Panc1 (cell line): ENCODE measurements around the gene P2RX1. TPM values are rescaled to one million over a fixed set of nuclear protein-coding genes. Genes with fewer than 3 reads are reported as not detected.

Experiments used
- ATAC-seq: fragments of 200-7000 bp; cut with Tn5 transposase; 2 replicates; pipeline ENCODE4 v1.9.1; 2020; ENCODE audit warnings: mild to moderate bottlenecking, moderate library complexity
- BruUV-seq: library from RNA; stranded (reverse); fragments of 400-500 nt; replicated peaks from 2 replicates; lab custom pipeline; 2021; lab: Mats Ljungman, UMichigan
- CTCF ChIA-PET: fragments of 300-600 bp; sonication (Branson Sonifier 250); formaldehyde crosslinking; loops from one replicate; lab custom pipeline; 2022; ENCODE audit warnings: antibody characterized with exemption; lab: Charles Lee
- POLR2A ChIA-PET: fragments of 300-600 bp; sonication (Branson Sonifier 250); formaldehyde crosslinking; loops from one replicate; lab custom pipeline; 2022; ENCODE audit warnings: antibody characterized with exemption; lab: Charles Lee
- DNase-seq: peaks from one replicate; pipeline ENCODE4 v3.0.0-alpha.2; 2010; ENCODE audit warnings: low read depth, low spot score
- H3K27ac ChIP-seq: 2 replicates; pipeline ENCODE4 v1.5.1; 2011; ENCODE audit warnings: mild to moderate bottlenecking, low read length, inconsistent platforms
- H3K27me3 ChIP-seq: fragments of 200-500 bp; sonication (Bioruptor generic); 2 replicates; pipeline ENCODE4 v1.6.0; 2014; ENCODE audit warnings: low read length, inconsistent platforms; ENCODE audit not compliant: control insufficient read depth, insufficient read depth
- H3K36me3 ChIP-seq: fragments of 200-500 bp; sonication (Bioruptor generic); 2 replicates; pipeline ENCODE4 v1.5.1; 2014; ENCODE audit warnings: inconsistent platforms, mild to moderate bottlenecking, low read length, moderate library complexity; ENCODE audit not compliant: control insufficient read depth, insufficient read depth
- H3K4me1 ChIP-seq: 2 replicates; pipeline ENCODE4 v1.5.1; 2011; ENCODE audit warnings: inconsistent platforms, mild to moderate bottlenecking, low read length, moderate library complexity; ENCODE audit not compliant: control insufficient read depth, insufficient read depth
- H3K4me3 ChIP-seq, 2 experiments: 2 replicates each; pipeline ENCODE4 v1.5.1; 2011 to 2012; ENCODE audit warnings: low read depth in 2 of 2, low read length in 2 of 2, mild to moderate bottlenecking in 2 of 2, inconsistent platforms in 1 of 2, moderate library complexity in 1 of 2
- H3K9me3 ChIP-seq: fragments of 200-500 bp; sonication (Bioruptor generic); 2 replicates; pipeline ENCODE4 v1.5.1; 2014; ENCODE audit warnings: low read depth, mild to moderate bottlenecking, inconsistent platforms, low read length, moderate library complexity; ENCODE audit not compliant: control insufficient read depth, insufficient read depth
- CTCF ChIP-seq: fragments of 450-650 bp; IDR thresholded peaks from 2 replicates; pipeline ENCODE4 v1.5.1; 2017; ENCODE audit warnings: mild to moderate bottlenecking
- POLR2AphosphoS5 ChIP-seq: IDR thresholded peaks from 2 replicates; pipeline ENCODE4 v1.6.1; 2012; ENCODE audit warnings: mild to moderate bottlenecking, low read depth, low read length, moderate library complexity
- REST ChIP-seq, 2 experiments: IDR thresholded peaks; 2 replicates each; pipeline ENCODE4 v1.6.1; 2011 to 2012; ENCODE audit warnings: low read depth in 2 of 2, control low read depth in 1 of 2, low read length in 1 of 2, mild to moderate bottlenecking in 1 of 2, moderate library complexity in 1 of 2; ENCODE audit not compliant: insufficient read depth in 1 of 2
- SIN3A ChIP-seq: IDR thresholded peaks from 2 replicates; pipeline ENCODE4 v1.6.1; 2012; ENCODE audit warnings: low read depth, mild to moderate bottlenecking, low read length, moderate library complexity, borderline replicate concordance; ENCODE audit not compliant: insufficient read depth
- TCF7L2 ChIP-seq: IDR thresholded peaks from 2 replicates; pipeline ENCODE4 v1.6.1; 2011; ENCODE audit warnings: mild to moderate bottlenecking, low read depth, low read length, inconsistent platforms
- in situ Hi-C: cut with HindIII; loops from 2 replicates; pipeline ENCODE4 v1.10.0; 2016; ENCODE audit warnings: low sequenced_read_pairs, low pct_unique_long_range_greater_than_20kb
- intact Hi-C: fragments of 100-400 bp; cut with micrococcal nuclease; formaldehyde crosslinking; loops from one replicate; pipeline ENCODE4 v1.10.0; 2022; ENCODE audit not compliant: unreplicated experiment
- total RNA-seq: library from RNA; stranded (reverse); gene quantifications from one replicate; pipeline ENCODE4 v1.2.1, GENCODE V29; 2021; ENCODE audit not compliant: unreplicated experiment

P2RX1 gene
- total RNA-seq, 1 experiment from 2014 or later, result not detected

DNA sequence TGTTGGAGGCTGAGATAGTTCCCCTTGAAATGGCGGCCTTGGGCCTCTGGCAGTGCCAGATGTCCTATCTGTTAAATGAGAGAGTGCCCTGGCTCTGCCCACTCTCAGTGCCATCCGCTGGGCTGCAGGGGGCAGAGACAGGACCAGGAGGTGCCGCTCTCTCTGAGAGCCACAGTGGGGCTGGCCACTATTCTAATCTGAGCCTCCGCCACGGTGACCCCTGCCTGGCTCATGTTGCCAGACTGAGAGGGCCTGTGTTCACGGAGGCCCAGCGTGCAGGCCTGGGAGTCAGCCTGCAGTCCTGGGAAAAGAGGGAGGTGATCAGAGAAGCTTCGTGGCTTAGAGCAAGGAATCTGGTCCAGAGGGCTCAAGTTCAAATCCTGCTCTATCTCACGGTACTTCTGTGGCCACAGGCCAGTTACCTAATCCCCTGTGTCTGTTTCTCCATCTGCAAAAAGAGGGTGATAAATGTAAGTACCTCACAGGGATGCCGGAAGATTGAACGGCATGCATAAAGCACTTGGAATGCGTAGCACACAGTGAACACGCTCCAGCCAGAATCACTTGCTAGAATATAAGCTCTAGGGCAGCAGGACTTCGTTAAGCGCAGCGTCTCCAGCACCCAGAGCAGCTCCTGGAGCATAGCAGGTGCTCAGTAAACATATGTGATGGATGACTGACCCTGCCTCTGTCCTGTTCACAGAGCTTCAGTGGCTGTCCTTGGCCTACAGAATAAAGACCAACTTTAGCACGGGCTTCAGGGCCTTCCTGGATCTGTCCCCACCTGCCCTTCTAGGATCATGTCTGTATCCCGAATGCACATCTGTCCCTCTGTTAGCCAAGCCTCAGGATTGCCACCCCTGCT lies 41.7 kb upstream of the P2RX1 start:
- ChIA-PET POLR2A (no interaction called here), CTCF (no interaction called here)
- no peak overlapping the region for H3K4me3 ChIP-seq
- peaks cover 10% of the 10 kb centered on the region for H3K4me1 ChIP-seq
- intact Hi-C loops (no loop called here), in situ Hi-C loops (no loop called here)
- BruUV-seq, result no TSS peak
- H3K27ac ChIP-seq, result no peak overlapping the region
- no peaks in the 10 kb centered on the region for H3K36me3 ChIP-seq
- no peak for ATAC-seq
- no peak for DNase-seq
- TF ChIP-seq POLR2AphosphoS5, result no peak
- TF ChIP-seq TCF7L2, result no peak
- no peak for TF ChIP-seq REST (IDR thresholded peaks at IDR 0.05; ENCODE audit: insufficient read depth in 1 of 2, low read depth in 2 of 2, low read length in 1 of 2)
- TF ChIP-seq CTCF, result no peak
- TF ChIP-seq SIN3A, result no peak
- H3K9me3 ChIP-seq, result no peaks in the 10 kb centered on the region
- H3K27me3 ChIP-seq, result no peaks in the 10 kb centered on the region

DNA sequence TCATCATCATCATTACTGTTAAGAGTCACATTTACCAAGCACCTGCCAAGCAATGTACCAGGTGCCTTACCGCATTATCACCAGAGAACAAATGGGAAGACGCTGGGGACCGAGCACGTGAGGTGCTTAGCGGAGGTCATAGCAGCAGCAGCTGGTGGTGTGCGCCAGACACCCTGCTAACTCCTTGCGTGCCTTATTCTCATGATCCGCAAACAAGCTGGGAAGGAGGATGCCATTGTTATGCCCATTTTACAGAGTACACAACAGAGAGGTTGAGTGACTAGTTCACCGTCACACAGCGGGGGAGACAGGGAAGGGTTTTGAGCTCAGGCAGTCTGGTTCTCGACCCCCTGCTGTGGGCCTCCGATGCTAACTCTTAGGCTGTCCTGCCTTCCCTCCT lies 40.7 kb upstream of the P2RX1 start:
- Histone ChIP-seq H3K27ac (no peak overlapping the region), H3K4me3 (no peak overlapping the region), H3K4me1 (peaks cover 10% of the 10 kb centered on the region), H3K9me3 (no peaks in the 10 kb centered on the region), H3K27me3 (no peaks in the 10 kb centered on the region), H3K36me3 (no peaks in the 10 kb centered on the region)
- no peak for ATAC-seq
- POLR2A ChIA-PET, result no interaction called here
- intact Hi-C loops (no loop called here), in situ Hi-C loops (no loop called here)
- DNase-seq, result no peak
- CTCF ChIA-PET, result no interaction called here
- no TSS peak for BruUV-seq
- TF ChIP-seq TCF7L2 (no peak), SIN3A (no peak), REST (IDR thresholded peaks at IDR 0.05; ENCODE audit: insufficient read depth in 1 of 2, low read depth in 2 of 2, low read length in 1 of 2) (no peak), POLR2AphosphoS5 (no peak), CTCF (no peak)
